Measurements from ENCODE around the gene SYT14.
"Not testable (repeated sequence)": the region's sequence is repeated elsewhere in the genome, so short reads cannot be mapped to it uniquely, and the experiment has no call there.

SYT14 gene

DNA sequence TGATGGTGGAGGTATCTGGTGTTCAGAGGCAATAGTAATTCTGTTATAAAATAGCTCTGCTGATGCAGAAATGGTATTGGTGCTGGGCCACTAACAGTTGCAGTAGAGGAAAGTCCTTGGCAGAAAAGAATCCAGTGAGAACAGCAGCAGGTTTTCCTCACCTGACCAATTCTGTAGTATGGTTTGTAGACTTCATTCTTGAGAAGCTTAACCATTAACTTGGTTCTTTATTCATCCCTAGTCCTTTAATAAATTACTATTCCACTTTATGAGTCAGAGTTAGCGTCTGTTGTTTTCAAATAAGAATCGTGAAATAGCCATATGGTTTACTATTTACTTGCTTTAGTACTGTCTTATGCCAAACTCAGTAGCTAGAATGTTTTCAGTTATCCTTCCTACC, 166.1 kb downstream of the SYT14 start:
- in situ Hi-C loops (cut with HindIII; ENCODE audit: low sequenced_read_pairs): no loop called here

DNA sequence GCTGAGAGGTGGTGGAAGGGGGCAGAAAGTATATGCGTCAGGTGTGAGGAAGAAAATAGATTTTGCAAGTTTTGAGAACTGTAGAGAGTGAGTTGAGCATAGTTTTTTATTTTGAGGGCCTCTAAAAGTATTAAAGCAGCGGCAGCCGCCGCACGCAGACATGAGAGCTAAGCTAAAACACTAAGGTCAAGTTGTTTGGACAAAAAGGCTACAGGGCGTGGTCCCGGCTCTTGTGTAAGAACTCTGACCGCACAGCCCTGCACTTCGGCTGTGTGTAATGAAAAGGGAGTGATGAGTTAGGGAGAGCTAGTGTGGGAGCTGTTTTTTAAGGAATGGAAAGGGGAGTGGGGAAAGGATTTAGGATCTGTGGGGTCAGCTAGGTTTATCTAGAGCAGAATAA, 174.9 kb downstream of the SYT14 start:
- in situ Hi-C loops (cut with HindIII; ENCODE audit: low sequenced_read_pairs): not testable (repeated sequence)

DNA sequence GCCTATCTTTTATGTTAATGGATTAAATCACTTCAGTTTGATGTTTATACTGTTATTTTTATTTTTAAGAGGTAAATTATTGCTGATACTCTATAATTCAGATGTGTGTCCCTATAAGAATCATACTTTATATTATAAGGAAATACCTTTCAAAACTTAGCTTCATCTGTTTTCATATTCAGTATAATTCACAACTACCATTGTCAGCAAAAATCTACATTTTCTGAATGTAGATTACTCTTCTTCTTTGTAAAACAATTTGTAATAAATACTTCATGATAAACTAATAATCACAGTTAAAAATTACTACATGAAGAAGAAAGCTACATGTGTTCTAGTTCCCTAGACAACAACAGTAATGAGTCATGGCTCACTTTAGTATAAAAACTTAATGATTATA, 179.2 kb downstream of the SYT14 start:
- in situ Hi-C loops (cut with HindIII; ENCODE audit: low sequenced_read_pairs): no loop called here

DNA sequence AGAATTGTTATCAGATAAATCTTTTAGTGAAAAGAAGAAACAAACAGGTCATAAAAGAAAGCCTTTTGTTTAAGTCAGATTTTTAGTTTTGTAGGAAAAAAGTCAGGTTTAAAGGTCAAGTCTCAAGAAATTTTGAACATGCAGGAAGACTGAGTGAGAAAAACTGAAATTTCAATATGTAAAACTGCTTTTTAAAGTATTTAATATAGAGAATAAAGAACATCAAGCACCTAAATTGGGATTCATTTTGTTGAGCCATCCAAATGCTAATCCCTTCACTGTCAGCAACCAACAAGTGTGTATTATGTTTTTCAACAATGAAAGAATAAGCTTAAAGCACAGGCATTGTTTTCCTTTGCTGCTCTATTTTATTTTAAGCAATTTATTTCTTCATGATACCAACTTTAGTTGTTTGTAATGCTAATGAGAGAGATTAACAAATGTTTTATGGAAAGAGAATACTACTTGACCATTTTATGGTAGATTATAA, 179.7 kb downstream of the SYT14 start:
- in situ Hi-C loops (cut with HindIII; ENCODE audit: low sequenced_read_pairs): no loop called here

DNA sequence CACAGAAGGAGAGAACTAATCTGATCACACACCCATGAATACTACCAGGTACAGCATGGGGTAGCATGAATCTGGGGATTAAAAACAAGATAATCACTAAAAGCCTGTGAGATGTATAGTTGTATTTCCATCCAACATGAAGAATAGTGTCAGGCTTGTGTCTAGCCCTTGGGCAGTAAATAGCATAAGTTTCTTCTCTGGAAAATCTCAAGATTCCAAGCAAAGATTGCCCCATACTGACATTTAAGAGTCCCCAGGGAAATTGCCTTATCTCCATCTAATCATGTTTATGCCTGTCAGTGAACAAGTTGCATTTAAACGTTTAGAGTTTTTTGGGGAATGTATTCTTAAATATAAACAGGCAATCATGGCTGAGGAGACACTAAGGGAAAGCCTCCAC, 185.4 kb downstream of the SYT14 start:
- in situ Hi-C loops (cut with HindIII; ENCODE audit: low sequenced_read_pairs): no loop called here

DNA sequence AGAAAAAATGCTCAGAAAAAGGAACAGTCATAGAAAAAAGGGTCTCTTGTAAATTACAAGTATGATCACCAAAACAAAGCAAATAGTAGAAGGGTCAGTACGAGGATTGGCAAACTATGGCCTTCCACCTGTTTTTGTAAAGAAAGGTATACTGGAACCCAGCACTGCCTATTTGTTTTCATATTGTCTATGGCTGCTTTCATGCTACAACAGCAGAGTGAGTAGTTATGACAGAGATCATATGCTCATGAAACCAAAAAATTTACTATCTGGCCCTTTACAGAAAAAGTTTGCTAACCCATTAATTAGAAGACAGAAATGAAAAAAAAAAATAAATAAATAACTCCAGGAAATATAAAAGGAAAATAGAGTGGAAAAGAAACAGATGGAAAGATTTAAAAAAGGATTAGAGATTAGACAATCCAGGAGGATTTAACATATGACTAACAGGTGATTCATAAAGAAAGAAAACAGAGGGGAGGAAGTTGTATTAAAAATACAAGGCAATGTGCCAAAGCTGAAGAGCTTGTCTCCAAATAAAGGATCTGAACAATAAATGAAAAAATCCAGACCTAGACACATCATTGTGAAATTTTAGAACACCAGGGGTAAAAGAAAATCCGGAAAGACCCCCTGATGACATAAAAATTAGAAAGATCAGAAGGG, 186.0 kb downstream of the SYT14 start:
- in situ Hi-C loops (cut with HindIII; ENCODE audit: low sequenced_read_pairs): no loop called here

DNA sequence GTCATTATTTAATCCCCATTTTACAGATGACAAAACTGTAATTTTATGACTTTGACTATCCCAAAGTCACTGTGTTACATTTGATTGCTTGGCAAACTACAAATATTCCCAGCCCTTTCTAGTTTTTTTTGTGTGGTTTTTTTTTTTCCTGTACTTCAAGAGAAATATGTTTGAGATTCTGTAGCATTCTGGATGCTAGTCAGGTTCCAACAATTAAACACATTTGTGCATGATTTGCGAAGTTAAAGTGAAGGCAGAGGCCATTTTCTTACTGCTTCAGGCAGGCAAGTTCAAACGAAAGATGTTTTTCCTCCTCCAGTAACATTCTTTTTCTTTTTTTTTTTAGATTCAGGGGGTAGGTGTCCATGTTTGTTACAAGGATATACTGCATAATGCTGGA, 186.7 kb downstream of the SYT14 start:
- in situ Hi-C loops (cut with HindIII; ENCODE audit: low sequenced_read_pairs): no loop called here

DNA sequence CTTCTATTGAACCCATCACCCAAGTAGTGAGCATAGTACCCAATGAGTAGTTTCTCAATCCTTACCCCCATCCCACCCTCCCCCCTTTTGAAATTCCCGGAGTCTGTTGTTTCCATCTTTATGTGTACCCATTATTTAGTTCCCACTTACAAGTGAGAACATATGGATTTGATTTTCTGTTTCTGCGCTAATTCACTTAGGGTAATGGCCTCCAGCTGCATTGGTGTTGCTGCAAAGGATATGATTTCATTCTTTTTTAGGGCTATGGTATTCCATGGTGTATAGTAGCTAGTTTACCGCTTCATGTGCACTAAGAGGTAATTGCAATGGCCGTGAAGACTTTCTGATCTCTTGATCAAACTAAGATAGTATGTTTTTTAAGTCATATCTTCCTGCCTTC, 187.1 kb downstream of the SYT14 start:
- in situ Hi-C loops (cut with HindIII; ENCODE audit: low sequenced_read_pairs): no loop called here

DNA sequence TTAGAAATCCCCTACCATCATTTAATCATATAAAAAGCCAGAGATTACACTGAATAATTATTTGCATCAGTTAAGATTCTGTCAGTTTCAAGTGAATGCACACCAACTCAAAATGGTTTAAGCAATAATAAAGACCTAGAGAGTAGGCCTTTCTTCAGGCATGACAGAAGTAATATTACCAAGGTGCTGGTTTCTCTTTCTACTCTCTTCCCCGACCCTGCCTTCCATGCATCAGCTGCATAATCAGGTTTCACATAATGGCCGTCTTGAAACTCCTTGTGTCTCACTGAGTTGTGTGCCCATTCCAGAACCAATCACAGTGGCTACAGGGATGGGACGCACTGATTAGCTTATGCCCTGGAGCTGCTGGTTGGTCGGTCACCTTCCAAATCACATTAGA, 191.1 kb downstream of the SYT14 start:
- in situ Hi-C loops (cut with HindIII; ENCODE audit: low sequenced_read_pairs): no loop called here

DNA sequence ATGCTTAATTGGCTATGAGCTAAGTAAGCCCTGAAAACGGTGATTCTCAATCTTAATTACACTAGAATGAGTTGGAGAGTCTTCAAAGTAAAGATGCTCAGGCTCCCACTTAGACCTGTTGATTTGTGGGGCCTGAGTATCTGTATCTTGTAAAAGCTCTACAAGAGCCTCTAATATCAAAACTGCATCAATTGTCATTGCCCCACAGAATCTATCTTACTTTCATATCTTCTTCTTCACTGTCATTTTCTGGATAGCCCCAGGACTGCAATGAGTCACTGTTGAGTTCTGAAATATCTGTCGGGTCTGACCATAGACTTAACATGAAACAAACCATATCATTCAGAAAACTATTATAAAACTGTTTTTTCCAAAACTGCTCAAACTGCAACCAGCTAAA, 191.7 kb downstream of the SYT14 start:
- in situ Hi-C loops (cut with HindIII; ENCODE audit: low sequenced_read_pairs): no loop called here

DNA sequence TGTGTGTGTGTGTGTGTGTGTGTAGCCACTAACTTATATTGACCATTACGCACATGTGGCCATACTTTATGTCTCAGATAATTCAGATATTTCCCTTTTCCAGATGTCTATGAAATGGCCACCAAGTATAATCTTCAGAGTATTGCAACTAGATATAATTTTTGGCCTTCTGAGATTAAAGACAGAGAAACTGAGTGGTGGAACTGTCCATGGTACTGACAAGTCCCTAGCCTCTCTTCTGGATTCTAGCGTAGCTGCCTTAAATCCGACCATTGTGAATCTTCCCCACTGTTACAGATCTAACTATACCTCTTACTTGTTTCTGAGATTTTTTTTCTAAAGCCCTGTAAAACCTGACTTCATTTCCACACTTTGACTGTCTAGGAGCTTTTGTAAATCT, 194.6 kb downstream of the SYT14 start:
- in situ Hi-C loops (cut with HindIII; ENCODE audit: low sequenced_read_pairs): no loop called here

DNA sequence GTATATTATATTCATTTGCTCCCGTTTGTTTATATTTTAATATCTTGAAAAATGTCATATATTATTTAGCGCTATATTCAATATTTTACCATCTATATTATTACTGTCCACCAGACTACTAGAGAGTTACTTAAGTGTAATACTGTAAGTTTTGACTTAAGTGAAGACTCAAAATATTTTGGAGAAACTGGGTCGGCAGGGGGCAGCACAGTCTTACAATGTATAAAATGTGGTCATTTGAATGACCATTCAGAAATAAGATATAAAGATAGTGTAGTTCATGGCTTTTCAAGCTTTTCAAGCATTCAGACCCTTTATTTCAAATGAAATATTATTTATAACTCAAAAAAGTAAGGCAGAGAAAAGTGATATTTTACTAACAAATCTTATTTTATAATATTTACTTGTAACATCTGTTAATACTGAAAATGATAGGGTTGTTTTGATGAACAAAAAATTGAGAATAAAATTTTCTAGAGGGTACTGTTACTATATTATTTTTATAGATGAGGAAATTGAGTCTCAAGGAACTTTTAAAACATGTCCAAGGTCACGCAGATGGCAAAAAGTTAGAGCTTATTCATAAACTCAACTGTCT, 205.5 kb downstream of the SYT14 start:
- in situ Hi-C loops (cut with HindIII; ENCODE audit: low sequenced_read_pairs): no loop called here

DNA sequence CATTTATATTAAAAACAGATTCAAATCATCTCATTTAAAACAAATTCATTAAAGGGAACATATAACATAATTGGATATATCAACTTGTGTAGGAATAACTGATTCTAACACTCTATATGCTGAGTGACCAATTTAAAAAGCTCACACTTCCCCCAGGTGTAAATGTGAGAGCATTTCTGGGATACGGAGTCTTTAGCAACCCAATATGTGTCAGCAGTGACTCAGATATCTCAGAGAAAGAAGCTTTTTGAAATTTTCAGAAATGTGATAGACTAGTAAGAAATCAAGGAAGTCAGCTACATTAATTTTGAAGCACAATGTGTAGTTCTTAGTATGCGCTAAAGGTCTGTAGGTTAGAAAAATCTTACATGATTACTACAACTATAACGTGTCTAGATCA, 206.7 kb downstream of the SYT14 start:
- in situ Hi-C loops (cut with HindIII; ENCODE audit: low sequenced_read_pairs): no loop called here

DNA sequence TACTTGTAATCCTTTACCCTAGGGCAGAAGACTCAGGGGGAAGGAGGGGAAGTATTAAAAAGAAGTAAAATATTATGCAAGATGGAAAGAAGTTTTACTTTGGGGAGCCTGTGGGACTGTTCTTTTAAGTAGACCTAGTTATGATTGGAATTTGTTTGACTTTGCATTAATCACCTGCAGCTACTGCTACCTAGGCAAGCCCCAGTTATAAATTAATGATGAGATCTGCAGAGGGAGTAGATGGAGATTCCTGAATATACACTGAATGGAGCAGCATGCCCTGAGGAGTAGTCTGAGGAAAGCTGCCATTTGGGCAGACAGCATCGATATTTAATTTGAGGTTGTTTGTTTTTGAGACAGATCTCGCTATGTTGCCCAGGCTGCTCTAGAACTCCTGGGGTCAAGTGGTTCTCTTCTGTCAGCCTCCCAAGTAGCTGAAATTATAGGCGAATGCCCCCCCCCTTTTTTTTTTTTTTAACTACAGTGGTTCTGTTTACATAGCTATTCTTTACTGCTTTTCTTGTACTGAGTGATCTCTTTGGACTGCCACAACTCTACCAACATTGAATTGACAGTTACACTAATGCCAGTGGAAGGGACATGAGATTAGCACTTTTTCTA, 213.1 kb downstream of the SYT14 start:
- in situ Hi-C loops (cut with HindIII; ENCODE audit: low sequenced_read_pairs): no loop called here

DNA sequence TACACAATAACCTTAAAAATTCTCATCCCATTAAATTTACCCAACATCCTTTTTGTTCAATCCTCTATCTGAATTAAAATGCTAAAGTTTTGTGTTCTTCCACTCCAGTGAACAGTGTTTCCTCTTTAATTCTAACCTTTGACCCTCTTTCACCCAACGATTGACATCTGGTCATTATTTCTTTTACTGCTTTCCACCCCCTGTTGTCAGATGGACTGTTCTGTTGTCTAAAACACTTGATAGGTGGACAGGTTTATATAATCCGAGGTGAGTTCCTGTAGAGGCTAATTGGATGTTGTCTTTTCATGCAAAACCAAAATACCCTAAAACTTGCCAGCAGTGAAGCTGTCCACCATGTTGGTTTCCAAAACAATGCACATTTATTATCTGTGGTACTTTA, 221.2 kb downstream of the SYT14 start:
- in situ Hi-C loops (cut with HindIII; ENCODE audit: low sequenced_read_pairs): no loop called here

DNA sequence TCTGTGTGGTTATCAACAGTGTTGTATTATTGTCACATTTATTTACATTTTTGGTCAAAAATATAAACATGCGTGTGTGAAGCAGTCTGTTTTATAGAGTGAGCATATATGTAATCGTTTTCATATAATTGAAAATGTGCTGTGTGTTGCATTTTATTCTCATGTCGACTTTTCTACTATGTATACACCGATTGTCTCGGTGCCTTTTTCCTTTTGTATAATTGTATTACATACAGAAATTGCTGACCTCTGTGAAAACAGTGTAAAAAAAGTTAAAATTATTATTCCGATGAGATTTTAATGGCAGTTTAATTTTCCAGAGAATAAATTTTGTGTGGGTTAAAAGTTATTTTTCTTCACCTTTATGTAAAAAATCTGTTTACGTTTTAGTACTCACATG, 232.2 kb downstream of the SYT14 start:
- in situ Hi-C loops (cut with HindIII; ENCODE audit: low sequenced_read_pairs): no loop called here

DNA sequence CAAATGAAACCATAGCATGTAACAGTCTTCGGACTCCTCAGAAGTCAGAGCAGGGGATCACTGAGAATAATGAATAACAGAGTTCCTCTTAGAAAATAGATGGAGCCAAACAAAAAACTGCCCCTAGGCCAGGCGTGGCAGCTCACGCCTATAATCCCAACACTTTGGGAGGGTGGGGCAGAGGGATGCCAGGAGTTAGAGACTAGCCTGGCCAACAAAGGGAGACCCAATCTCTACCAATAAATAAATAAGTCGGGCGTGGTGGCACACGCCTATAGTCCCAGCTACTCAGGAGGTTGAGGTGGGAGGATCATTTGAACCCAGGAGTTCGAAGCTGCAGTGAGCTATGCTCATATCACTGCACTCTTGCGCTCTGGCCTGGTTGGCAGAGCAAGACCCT, 236.1 kb downstream of the SYT14 start:
- in situ Hi-C loops (cut with HindIII; ENCODE audit: low sequenced_read_pairs): no loop called here

DNA sequence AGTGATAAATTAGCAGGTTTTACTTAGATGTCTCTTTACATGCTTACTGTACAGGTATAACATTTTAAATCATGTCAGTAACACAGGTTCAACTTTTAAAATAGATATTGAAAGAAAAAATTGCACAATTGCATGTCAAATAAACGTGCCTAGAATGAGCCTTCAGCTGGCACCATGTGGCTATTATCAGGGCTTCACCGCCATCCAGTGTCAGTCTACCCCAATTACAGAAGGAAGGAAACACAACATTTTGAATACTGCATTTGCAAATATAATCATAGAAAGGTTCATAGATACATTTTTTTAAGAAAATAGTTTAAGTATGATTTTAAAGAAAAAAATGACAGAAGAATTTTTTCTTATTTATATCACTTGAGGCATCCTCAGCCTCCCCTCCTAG, 247.0 kb downstream of the SYT14 start:
- in situ Hi-C loops (cut with HindIII; ENCODE audit: low sequenced_read_pairs): no loop called here

DNA sequence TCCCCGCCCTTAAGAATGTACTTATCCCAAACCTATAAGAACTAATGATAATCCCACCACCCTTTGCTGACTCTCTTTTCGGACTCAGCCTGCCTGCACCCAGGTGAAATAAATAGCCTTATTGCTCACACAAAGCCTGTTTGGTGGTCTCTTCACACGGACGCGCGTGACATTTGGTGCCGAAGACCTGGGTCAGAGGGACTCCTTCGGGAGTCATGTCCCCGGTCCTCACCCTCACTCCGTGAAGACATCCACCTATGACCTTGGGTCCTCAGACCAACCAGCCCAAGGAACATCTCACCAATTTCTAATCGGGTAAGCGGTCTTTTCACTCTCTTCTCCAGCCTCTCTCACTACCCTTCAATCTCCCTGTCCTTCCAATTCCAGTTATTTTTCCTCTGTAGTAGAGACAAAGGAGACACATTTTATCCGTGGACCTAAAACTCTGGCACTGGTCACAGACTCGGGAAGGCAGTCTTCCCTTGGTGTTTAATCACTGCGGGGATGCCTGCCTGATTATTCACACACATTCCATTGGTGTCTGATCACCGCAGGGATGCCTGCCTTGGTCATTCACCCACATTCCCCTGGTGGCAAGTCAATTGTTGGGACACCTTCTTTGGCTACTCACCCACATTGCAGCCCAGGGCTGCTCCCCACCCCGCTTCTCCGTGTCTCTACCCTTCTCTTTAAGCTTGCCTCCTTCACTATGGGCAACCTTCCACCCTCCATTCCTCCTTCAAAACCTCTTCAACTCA, 250.0 kb downstream of the SYT14 start:
- in situ Hi-C loops (cut with HindIII; ENCODE audit: low sequenced_read_pairs): not testable (repeated sequence)

DNA sequence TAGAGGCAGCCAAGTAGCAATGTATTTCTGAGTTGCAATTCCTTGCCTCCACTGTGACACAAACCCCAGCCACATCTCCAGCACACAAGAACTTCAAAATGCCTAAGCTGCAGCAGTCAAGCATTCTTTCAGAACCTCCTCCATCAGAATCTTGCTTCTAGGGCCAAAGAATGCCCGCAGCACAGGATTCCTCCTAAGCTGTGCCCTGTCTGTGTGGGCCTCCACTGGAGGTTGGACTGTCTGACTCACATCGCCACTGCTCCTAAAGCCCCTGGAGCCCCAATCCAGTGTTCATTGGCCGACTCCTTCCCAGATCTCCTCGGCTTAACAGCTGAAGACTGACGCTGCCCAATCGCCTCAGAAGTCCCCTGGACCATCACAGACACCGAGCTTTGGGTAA, 251.4 kb downstream of the SYT14 start:
- in situ Hi-C loops (cut with HindIII; ENCODE audit: low sequenced_read_pairs): no loop called here

DNA sequence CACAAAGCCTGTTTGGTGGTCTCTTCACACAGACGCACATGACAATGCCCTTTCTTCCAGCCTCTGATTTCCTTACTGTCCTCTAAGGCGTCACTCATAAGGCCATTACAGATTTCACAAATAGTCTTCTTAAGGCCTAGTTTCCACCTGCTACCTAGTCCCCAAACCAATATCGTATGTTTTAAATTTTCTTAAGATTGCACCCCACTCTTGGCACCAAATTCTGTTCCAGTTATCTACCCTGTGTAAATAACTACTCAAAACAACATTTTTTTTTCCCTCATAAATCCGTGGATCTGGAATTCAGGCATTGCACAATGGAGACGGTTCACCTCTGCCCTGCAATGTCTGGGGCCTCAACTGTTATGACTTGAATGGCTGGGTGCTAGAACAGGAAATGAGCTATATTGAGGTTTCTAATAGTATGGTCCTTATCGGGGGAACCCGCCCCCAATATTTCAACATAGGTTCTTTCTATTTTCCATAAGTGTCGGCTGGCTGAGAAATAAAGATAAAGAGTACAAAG, 257.7 kb downstream of the SYT14 start:
- in situ Hi-C loops (cut with HindIII; ENCODE audit: low sequenced_read_pairs): no loop called here

DNA sequence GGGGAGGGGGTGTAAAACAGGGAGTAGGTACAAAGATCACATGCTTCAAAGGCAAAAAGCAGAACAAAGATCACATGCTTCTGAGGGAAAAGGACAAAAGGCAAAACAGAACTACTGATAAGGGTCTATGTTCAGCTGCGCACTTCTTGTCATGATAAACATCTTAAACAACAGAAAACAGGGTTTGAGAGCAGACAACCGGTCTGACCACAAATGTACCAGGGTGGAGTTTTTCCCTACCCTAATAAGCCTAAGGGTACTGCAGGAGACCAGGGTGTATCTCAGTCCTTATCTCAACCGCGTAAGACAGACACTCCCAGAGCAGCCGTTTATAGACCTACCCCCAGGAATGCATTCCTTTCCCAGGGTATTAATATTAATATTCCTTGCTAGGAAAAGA, 258.2 kb downstream of the SYT14 start:
- in situ Hi-C loops (cut with HindIII; ENCODE audit: low sequenced_read_pairs): not testable (repeated sequence)
